Subcutaneous abdominal adipose tissue (tissue), 5 donors: ENCODE data around the gene MFAP3L.

ENCODE experiments used
- H3K27ac ChIP-seq: one replicate; pipeline ENCODE4 v1.7.0; 2013; ENCODE audit warnings: low read depth, mild to moderate bottlenecking, inconsistent platforms, low read length, moderate library complexity
- H3K27me3 ChIP-seq, 5 donors: one replicate each; pipeline ENCODE4 v1.7.0; 2013; ENCODE audit warnings: low read length in 5 of 5, inconsistent platforms in 1 of 5; ENCODE audit not compliant: control insufficient read depth in 5 of 5, insufficient read depth in 4 of 5
- H3K36me3 ChIP-seq, 5 donors: one replicate each; pipeline ENCODE4 v1.7.0; 2013; ENCODE audit warnings: low read length in 5 of 5; ENCODE audit not compliant: control insufficient read depth in 5 of 5, insufficient read depth in 5 of 5
- H3K4me1 ChIP-seq, 5 donors: one replicate each; pipeline ENCODE4 v1.7.0; 2013; ENCODE audit warnings: low read length in 5 of 5, mild to moderate bottlenecking in 3 of 5, moderate library complexity in 1 of 5; ENCODE audit not compliant: control insufficient read depth in 5 of 5, insufficient read depth in 5 of 5
- H3K4me3 ChIP-seq, 5 donors: one replicate each; pipeline ENCODE4 v1.7.0; 2013; ENCODE audit warnings: low read length in 5 of 5, low read depth in 1 of 5
- H3K9ac ChIP-seq, 5 donors: one replicate each; pipeline ENCODE4 v1.7.0; 2013; ENCODE audit warnings: low read length in 5 of 5, mild to moderate bottlenecking in 4 of 5, moderate library complexity in 3 of 5
- H3K9me3 ChIP-seq, 5 donors: one replicate each; pipeline ENCODE4 v1.7.0; 2013; ENCODE audit warnings: low read length in 5 of 5; ENCODE audit not compliant: control insufficient read depth in 5 of 5
- donor health status: healthy.
- donor health status: healthy.
- donor health status: healthy.
- donor health status: healthy.
- donor health status: healthy.

Gene MFAP3L

GRCh38 chr4:170025523-170026252, 507 bp downstream of the MFAP3L start:
- Histone ChIP-seq H3K27ac (no peak overlapping the region), H3K4me3 (peak overlapping the region in 4 of 5 donors; percentile 73 to 89 (median 78)), H3K9me3 (peaks cover 0 to 7% (median 0%) of the 10 kb centered on the region in 5 donors), H3K9ac (peak overlapping the region in 4 of 5 donors; percentile 17 to 74 (median 44)), H3K36me3 (no peaks in the 10 kb centered on the region), H3K27me3 (no peaks in the 10 kb centered on the region), H3K4me1 (peaks cover 0 to 12% (median 10%) of the 10 kb centered on the region in 5 donors)

- peaks cover 0 to 7% (median 5%) of the 10 kb centered on the region in 5 donors for H3K4me1 ChIP-seq
- H3K9ac ChIP-seq = no peak overlapping the region
- H3K27ac ChIP-seq = no peak overlapping the region
- no peaks in the 10 kb centered on the region for H3K36me3 ChIP-seq
- no peak overlapping the region for H3K4me3 ChIP-seq
- H3K27me3 ChIP-seq = no peaks in the 10 kb centered on the region
- H3K9me3 ChIP-seq = no peaks in the 10 kb centered on the region
These were observed 4.0 kb downstream of the MFAP3L start for GRCh38 chr4:170022211-170022610.

GRCh38 chr4:170017252-170017651, 8.9 kb downstream of the MFAP3L start:
- Histone ChIP-seq H3K9ac (no peak overlapping the region), H3K4me1 (peaks cover 0 to 1% (median 0%) of the 10 kb centered on the region in 5 donors), H3K9me3 (no peaks in the 10 kb centered on the region), H3K4me3 (no peak overlapping the region), H3K27ac (no peak overlapping the region), H3K27me3 (no peaks in the 10 kb centered on the region), H3K36me3 (no peaks in the 10 kb centered on the region)

GRCh38 chr4:170015285-170015684, 10.9 kb downstream of the MFAP3L start:
- Histone ChIP-seq H3K27ac (no peak overlapping the region), H3K9ac (no peak overlapping the region), H3K27me3 (no peaks in the 10 kb centered on the region), H3K4me3 (no peak overlapping the region), H3K4me1 (peaks cover 0 to 5% (median 0%) of the 10 kb centered on the region in 5 donors), H3K36me3 (no peaks in the 10 kb centered on the region), H3K9me3 (no peaks in the 10 kb centered on the region)

- no peak overlapping the region for H3K9ac ChIP-seq
- peaks cover 0 to 5% (median 0%) of the 10 kb centered on the region in 5 donors for H3K4me1 ChIP-seq
- no peak overlapping the region for H3K27ac ChIP-seq
- H3K27me3 ChIP-seq = no peaks in the 10 kb centered on the region
- H3K36me3 ChIP-seq = no peaks in the 10 kb centered on the region
- H3K9me3 ChIP-seq = no peaks in the 10 kb centered on the region
- H3K4me3 ChIP-seq = no peak overlapping the region
These were observed 11.7 kb downstream of the MFAP3L start for GRCh38 chr4:170014359-170015011.

GRCh38 chr4:170012629-170012958, 13.6 kb downstream of the MFAP3L start:
- Histone ChIP-seq H3K9ac (peak overlapping the region in 1 of 5 donors; percentile 13), H3K4me3 (no peak overlapping the region), H3K27ac (no peak overlapping the region), H3K36me3 (no peaks in the 10 kb centered on the region), H3K9me3 (no peaks in the 10 kb centered on the region), H3K4me1 (peaks cover 0 to 5% (median 0%) of the 10 kb centered on the region in 5 donors), H3K27me3 (no peaks in the 10 kb centered on the region)

GRCh38 chr4:170011921-170012628, 14.1 kb downstream of the MFAP3L start:
- H3K36me3 ChIP-seq = no peaks in the 10 kb centered on the region
- H3K27me3 ChIP-seq = no peaks in the 10 kb centered on the region
- peak overlapping the region in 1 of 5 donors; percentile 13 for H3K9ac ChIP-seq
- H3K4me3 ChIP-seq = no peak overlapping the region
- H3K27ac ChIP-seq = no peak overlapping the region
- peaks cover 0 to 5% (median 0%) of the 10 kb centered on the region in 5 donors for H3K4me1 ChIP-seq
- no peaks in the 10 kb centered on the region for H3K9me3 ChIP-seq

- H3K36me3 ChIP-seq = peaks cover 0 to 3% (median 0%) of the 10 kb centered on the region in 5 donors
- H3K4me3 ChIP-seq = no peak overlapping the region
- H3K27ac ChIP-seq = no peak overlapping the region
- no peaks in the 10 kb centered on the region for H3K9me3 ChIP-seq
- H3K9ac ChIP-seq = no peak overlapping the region
- H3K27me3 ChIP-seq = no peaks in the 10 kb centered on the region
- peaks cover 0 to 5% (median 0%) of the 10 kb centered on the region in 5 donors for H3K4me1 ChIP-seq
These were observed 16.9 kb downstream of the MFAP3L start for GRCh38 chr4:170009291-170009690.

GRCh38 chr4:170008801-170009200, 17.4 kb downstream of the MFAP3L start:
- H3K4me3 ChIP-seq = no peak overlapping the region
- H3K9me3 ChIP-seq = no peaks in the 10 kb centered on the region
- H3K27me3 ChIP-seq = no peaks in the 10 kb centered on the region
- H3K9ac ChIP-seq = no peak overlapping the region
- peaks cover 0 to 3% (median 0%) of the 10 kb centered on the region in 5 donors for H3K36me3 ChIP-seq
- peaks cover 0 to 5% (median 0%) of the 10 kb centered on the region in 5 donors for H3K4me1 ChIP-seq
- H3K27ac ChIP-seq = no peak overlapping the region

- Histone ChIP-seq H3K27ac (no peak overlapping the region), H3K27me3 (no peaks in the 10 kb centered on the region), H3K9me3 (no peaks in the 10 kb centered on the region), H3K9ac (no peak overlapping the region), H3K36me3 (peaks cover 0 to 3% (median 0%) of the 10 kb centered on the region in 5 donors), H3K4me1 (peaks cover 0 to 5% (median 0%) of the 10 kb centered on the region in 5 donors), H3K4me3 (no peak overlapping the region)
These were observed 17.8 kb downstream of the MFAP3L start for GRCh38 chr4:170008371-170008770.
